Colonic mucosa (tissue), 4 donors: Measurements from ENCODE around the gene GNLY. TPM values are rescaled to one million over a fixed set of nuclear protein-coding genes. Genes with fewer than 3 reads are reported as not detected.

ENCODE experiments used
- DNase-seq: peaks from one replicate; pipeline ENCODE4 v3.0.0-alpha.2; 2020
- H3K27ac ChIP-seq: fragments of 200-600 bp; one replicate; pipeline ENCODE4 v1.8.0; 2021
- H3K27me3 ChIP-seq: fragments of 200-600 bp; one replicate; pipeline ENCODE4 v1.8.0; 2021
- H3K36me3 ChIP-seq: fragments of 200-600 bp; one replicate; pipeline ENCODE4 v1.8.0; 2021
- H3K4me1 ChIP-seq: fragments of 200-600 bp; one replicate; pipeline ENCODE4 v1.8.0; 2021; ENCODE audit warnings: mild to moderate bottlenecking
- H3K4me3 ChIP-seq: fragments of 200-600 bp; one replicate; pipeline ENCODE4 v1.8.0; 2021
- H3K9ac ChIP-seq, 2 donors: one replicate each; pipeline ENCODE4 v1.7.0; 2013; ENCODE audit warnings: control low read depth in 2 of 2, low read depth in 2 of 2, low read length in 2 of 2
- H3K9me3 ChIP-seq: fragments of 200-600 bp; one replicate; pipeline ENCODE4 v1.8.0; 2021
- CTCF ChIP-seq: fragments of 200-600 bp; IDR thresholded peaks from one replicate; pipeline ENCODE4 v1.8.0; 2022; ENCODE audit warnings: antibody characterized with exemption, mild to moderate bottlenecking
- intact Hi-C: fragments of 100-400 bp; cut with DNase I; formaldehyde crosslinking; loops from one replicate; pipeline ENCODE4 v1.14.1; 2022
- total RNA-seq, 2 donors: library from RNA; stranded (reverse); fragmentation: NEBNext Ultra II Directional in 1 of 2; extraction: Animal tissue kit (Norgen Biotek cat#: 25700) in 1 of 2; gene quantifications; one replicate each; pipeline ENCODE4 v1.2.1, GENCODE V29; 2021
- donor health status: healthy.
- donor health status: DM: no; HTN: no; CAD: no.
- donor health status: DM: no; HTN: no; CAD: no.

GNLY gene
- total RNA-seq, 2 donors from 2014 or later = 0.32 to 4.7 TPM

GRCh38 chr2:85704800-85705679 is 10.9 kb downstream of the GNLY start:
- H3K4me1 ChIP-seq = no peaks in the 10 kb centered on the region
- H3K36me3 ChIP-seq = no peaks in the 10 kb centered on the region
- no peaks in the 10 kb centered on the region for H3K27me3 ChIP-seq
- H3K9me3 ChIP-seq = no peaks in the 10 kb centered on the region
- H3K27ac ChIP-seq = peak overlapping the region; percentile 29
- DNase-seq = no peak
- TF ChIP-seq CTCF = no peak
- no peak overlapping the region for H3K4me3 ChIP-seq
- intact Hi-C loops = no loop called here
- H3K9ac ChIP-seq = no peak overlapping the region

GRCh38 chr2:85705680-85706039 is 11.5 kb downstream of the GNLY start:
- Histone ChIP-seq H3K9me3 (no peaks in the 10 kb centered on the region), H3K36me3 (no peaks in the 10 kb centered on the region), H3K4me3 (no peak overlapping the region), H3K27ac (peak overlapping the region; percentile 29), H3K4me1 (no peaks in the 10 kb centered on the region), H3K27me3 (no peaks in the 10 kb centered on the region), H3K9ac (no peak overlapping the region)
- no peak for TF ChIP-seq CTCF
- intact Hi-C loops = no loop called here
- no peak for DNase-seq

- H3K36me3 ChIP-seq = no peaks in the 10 kb centered on the region
- no peaks in the 10 kb centered on the region for H3K4me1 ChIP-seq
- TF ChIP-seq CTCF = no peak
- H3K27me3 ChIP-seq = no peaks in the 10 kb centered on the region
- intact Hi-C loops = no loop called here
- H3K4me3 ChIP-seq = no peak overlapping the region
- no peaks in the 10 kb centered on the region for H3K9me3 ChIP-seq
- H3K27ac ChIP-seq = peak overlapping the region; percentile 22
- no peak overlapping the region for H3K9ac ChIP-seq
- DNase-seq = no peak
Observed at GRCh38 chr2:85706063-85706462, 11.9 kb downstream of the GNLY start.

- Histone ChIP-seq H3K4me3 (no peak overlapping the region), H3K27ac (peak overlapping the region; percentile 37), H3K9ac (no peak overlapping the region), H3K4me1 (no peaks in the 10 kb centered on the region), H3K9me3 (no peaks in the 10 kb centered on the region), H3K36me3 (no peaks in the 10 kb centered on the region), H3K27me3 (no peaks in the 10 kb centered on the region)
- no peak for DNase-seq
- intact Hi-C loops = loop anchor here (1.0 kb wide), 1 partner anchor 27 kb away; no protein-coding TSS in a partner anchor
- TF ChIP-seq CTCF = no peak
Observed at GRCh38 chr2:85706599-85707296, 12.6 kb downstream of the GNLY start.

GRCh38 chr2:85707304-85707703 is 13.1 kb downstream of the GNLY start:
- Histone ChIP-seq H3K4me3 (no peak overlapping the region), H3K9ac (no peak overlapping the region), H3K36me3 (no peaks in the 10 kb centered on the region), H3K9me3 (no peaks in the 10 kb centered on the region), H3K4me1 (no peaks in the 10 kb centered on the region), H3K27ac (no peak overlapping the region), H3K27me3 (no peaks in the 10 kb centered on the region)
- peak; percentile 80 for DNase-seq
- intact Hi-C loops = loop anchor here (1.0 kb wide), 1 partner anchor 28 kb away; no protein-coding TSS in a partner anchor
- peak; percentile 84 for TF ChIP-seq CTCF
